ENCODE results near the gene CD52. TPM values are rescaled to one million over a fixed set of nuclear protein-coding genes. Genes with fewer than 3 reads are reported as not detected.
"Not testable (repeated sequence)": the region's sequence is repeated elsewhere in the genome, so short reads cannot be mapped to it uniquely, and the experiment has no call there.

CD52 gene
- total RNA-seq, 1 donor from 2014 or later = 449 TPM

GRCh38 chr1:26306290-26307229 lies 11.2 kb upstream of the CD52 start, which contains the start of gene UBXN11:
TSS of gene UBXN11 (minus strand) at chr1:26306636. CDS start at chr1:26302883, 3,753 bp downstream.
- Mint-ChIP-seq H3K27ac (peak within 1 kb of the TSS; percentile 94), H3K4me3 (peak within 1 kb of the TSS; percentile 99), H3K27me3 (no peaks in the 10 kb centered on the region), H3K9me3 (no peaks in the 10 kb centered on the region), H3K36me3 (ENCODE audit: low read depth) (peaks cover 4% of the 10 kb centered on the region), H3K4me1 (peaks cover 27% of the 10 kb centered on the region)
- DNase-seq (peak; percentile 81), ATAC-seq (ENCODE audit: low read depth) (peak; percentile 99)
- CTCF ChIA-PET = interaction anchor here (1.0 to 1.4 kb wide), 2 partner anchors 16 to 31 kb away, joined by 3 read pairs; no protein-coding TSS in a partner anchor
- intact Hi-C loops (cut with micrococcal nuclease) = loop anchor here (1.0 kb wide), 2 partner anchors 9 to 17 kb away; no protein-coding TSS in a partner anchor
- no peak for TF ChIP-seq CTCF (IDR thresholded peaks at IDR 0.05)
- POLR2A ChIA-PET = interaction anchor here (0.5 to 4.0 kb wide), 11 partner anchors 9 to 127 kb away, joined by 3 to 76 read pairs (median 8); partner anchors contain the start of genes CD52 and SH3BGRL3

- peaks cover 33% of the 10 kb centered on the region for H3K4me1 Mint-ChIP-seq
- DNase-seq = no peak
- H3K27ac Mint-ChIP-seq = peak overlapping the region; percentile 94
- peak overlapping the region; percentile 99 for H3K4me3 Mint-ChIP-seq
- no peaks in the 10 kb centered on the region for H3K9me3 Mint-ChIP-seq
- TF ChIP-seq CTCF (IDR thresholded peaks at IDR 0.05) = no peak
- H3K27me3 Mint-ChIP-seq = no peaks in the 10 kb centered on the region
- POLR2A ChIA-PET = interaction anchor here (0.7 to 4.0 kb wide), 9 partner anchors 8 to 127 kb away, joined by 3 to 76 read pairs (median 17); partner anchors contain the start of genes CD52 and SH3BGRL3
- CTCF ChIA-PET = interaction anchor here (0.9 to 1.8 kb wide), 3 partner anchors 11 to 32 kb away, joined by 3 to 9 read pairs (median 3); no protein-coding TSS in a partner anchor
- H3K36me3 Mint-ChIP-seq (ENCODE audit: low read depth) = peaks cover 4% of the 10 kb centered on the region
- intact Hi-C loops (cut with micrococcal nuclease) = no loop called here
- no peak for ATAC-seq (ENCODE audit: low read depth)
Measured at GRCh38 chr1:26307363-26307781, 10.4 kb upstream of the CD52 start.

GRCh38 chr1:26307966-26308899 lies 9.5 kb upstream of the CD52 start:
- H3K36me3 Mint-ChIP-seq (ENCODE audit: low read depth); H3K4me3 Mint-ChIP-seq; DNase-seq; H3K9me3 Mint-ChIP-seq; H3K27me3 Mint-ChIP-seq; ATAC-seq (ENCODE audit: low read depth); intact Hi-C loops (cut with micrococcal nuclease): not testable (repeated sequence)
- Mint-ChIP-seq H3K4me1 (peaks cover 38% of the 10 kb centered on the region), H3K27ac (peak overlapping the region; percentile 19)
- ChIA-PET POLR2A (interaction anchor here (1.2 to 4.0 kb wide), 8 partner anchors 7 to 28 kb away, joined by 3 to 76 read pairs (median 18); partner anchors contain the start of genes CD52 and SH3BGRL3), CTCF (interaction anchor here (0.9 to 1.8 kb wide), 3 partner anchors 10 to 33 kb away, joined by 3 to 9 read pairs (median 3); no protein-coding TSS in a partner anchor)

GRCh38 chr1:26314501-26314900 lies 3.3 kb upstream of the CD52 start:
- Mint-ChIP-seq H3K27me3 (no peaks in the 10 kb centered on the region), H3K4me1 (peaks cover 71% of the 10 kb centered on the region), H3K36me3 (ENCODE audit: low read depth) (peaks cover 16% of the 10 kb centered on the region), H3K4me3 (peak overlapping the region; percentile 24), H3K9me3 (no peaks in the 10 kb centered on the region), H3K27ac (peak overlapping the region; percentile 98)
- ChIA-PET CTCF (interaction anchor here (0.6 to 11.7 kb wide), 4 partner anchors 15 to 260 kb away, joined by 3 to 372 read pairs (median 122); partner anchors contain the start of gene SH3BGRL3), POLR2A (interaction anchor here (0.6 to 14.1 kb wide), 7 partner anchors 8 to 172 kb away, joined by 3 to 1638 read pairs (median 8); partner anchors contain the start of genes SH3BGRL3 and UBXN11)
- DNase-seq = no peak
- ATAC-seq (ENCODE audit: low read depth) = no peak
- intact Hi-C loops (cut with micrococcal nuclease) = no loop called here
- TF ChIP-seq CTCF (IDR thresholded peaks at IDR 0.05) = no peak

Measured in activated B cell treated with CpG ODN at 0.5 μM for 24 hours (primary cell).